ENCODE data around the gene CDH15. TPM values are rescaled to one million over a fixed set of nuclear protein-coding genes. Genes with fewer than 3 reads are reported as not detected.
A peak's percentile ranks its signal among the peaks of the same experiment; 100 is the strongest.

The CDH15 gene
- total and polyA plus RNA-seq, 9 of the 15 experiments (the other 6 are each of a cell fraction or from before 2014, with no cell fraction given) = 0.07 to 0.18 TPM; not detected in 7

DNA sequence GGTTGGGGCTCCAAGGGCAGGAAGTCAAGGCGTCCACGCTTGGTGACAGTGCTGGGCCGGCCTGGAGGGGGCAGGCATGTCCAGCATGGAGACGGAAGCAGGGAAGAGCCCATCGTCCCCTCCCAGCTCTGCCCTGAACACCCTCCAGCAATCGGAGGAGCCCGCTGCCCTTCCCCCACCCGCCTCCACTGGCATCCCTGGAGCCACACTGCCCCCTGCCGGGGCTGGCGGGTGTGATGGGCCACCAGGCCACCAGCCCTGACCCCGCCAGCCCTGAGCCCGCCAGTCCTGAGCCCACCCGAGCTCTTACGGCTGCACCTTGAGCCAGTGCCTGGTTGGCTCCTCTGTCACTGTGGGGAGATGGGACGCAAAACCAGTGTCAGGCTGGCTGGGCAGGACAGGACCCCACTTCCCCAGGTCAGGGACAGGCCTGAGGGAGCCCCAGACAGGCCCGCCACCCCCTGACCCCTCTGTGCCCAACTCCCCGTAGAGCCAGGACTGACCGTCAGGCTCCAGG, 4.1 kb upstream of the CDH15 start (continued):
- TF ChIP-seq, protein P1, sequence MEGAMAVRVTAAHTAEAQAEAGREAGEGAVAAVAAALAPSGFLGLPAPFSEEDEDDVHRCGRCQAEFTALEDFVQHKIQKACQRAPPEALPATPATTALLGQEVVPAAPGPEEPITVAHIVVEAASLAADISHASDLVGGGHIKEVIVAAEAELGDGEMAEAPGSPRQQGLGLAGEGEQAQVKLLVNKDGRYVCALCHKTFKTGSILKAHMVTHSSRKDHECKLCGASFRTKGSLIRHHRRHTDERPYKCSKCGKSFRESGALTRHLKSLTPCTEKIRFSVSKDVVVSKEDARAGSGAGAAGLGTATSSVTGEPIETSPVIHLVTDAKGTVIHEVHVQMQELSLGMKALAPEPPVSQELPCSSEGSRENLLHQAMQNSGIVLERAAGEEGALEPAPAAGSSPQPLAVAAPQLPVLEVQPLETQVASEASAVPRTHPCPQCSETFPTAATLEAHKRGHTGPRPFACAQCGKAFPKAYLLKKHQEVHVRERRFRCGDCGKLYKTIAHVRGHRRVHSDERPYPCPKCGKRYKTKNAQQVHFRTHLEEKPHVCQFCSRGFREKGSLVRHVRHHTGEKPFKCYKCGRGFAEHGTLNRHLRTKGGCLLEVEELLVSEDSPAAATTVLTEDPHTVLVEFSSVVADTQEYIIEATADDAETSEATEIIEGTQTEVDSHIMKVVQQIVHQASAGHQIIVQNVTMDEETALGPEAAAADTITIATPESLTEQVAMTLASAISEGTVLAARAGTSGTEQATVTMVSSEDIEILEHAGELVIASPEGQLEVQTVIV (CRISPR knock-in tag; IDR thresholded peaks at IDR 0.05; ENCODE audit: borderline replicate concordance) = no peak
- peak; percentile 36 for TF ChIP-seq NUFIP1 (IDR thresholded peaks at IDR 0.05; ENCODE audit: partially characterized antibody)
- peak; percentile 17 for TF ChIP-seq TEAD4 (IDR thresholded peaks at IDR 0.05; ENCODE audit: low read length)
- TF ChIP-seq TEAD4 (CRISPR knock-in tag; IDR thresholded peaks at IDR 0.05; ENCODE audit: borderline replicate concordance) = no peak
- TF ChIP-seq PHF20 (IDR thresholded peaks at IDR 0.05; ENCODE audit: partially characterized antibody) = peak; percentile 24
- TF ChIP-seq U2AF2 (optimal IDR thresholded peaks at IDR 0.05; ENCODE audit: low read depth, low read length) = no peak
- TF ChIP-seq, protein P2, sequence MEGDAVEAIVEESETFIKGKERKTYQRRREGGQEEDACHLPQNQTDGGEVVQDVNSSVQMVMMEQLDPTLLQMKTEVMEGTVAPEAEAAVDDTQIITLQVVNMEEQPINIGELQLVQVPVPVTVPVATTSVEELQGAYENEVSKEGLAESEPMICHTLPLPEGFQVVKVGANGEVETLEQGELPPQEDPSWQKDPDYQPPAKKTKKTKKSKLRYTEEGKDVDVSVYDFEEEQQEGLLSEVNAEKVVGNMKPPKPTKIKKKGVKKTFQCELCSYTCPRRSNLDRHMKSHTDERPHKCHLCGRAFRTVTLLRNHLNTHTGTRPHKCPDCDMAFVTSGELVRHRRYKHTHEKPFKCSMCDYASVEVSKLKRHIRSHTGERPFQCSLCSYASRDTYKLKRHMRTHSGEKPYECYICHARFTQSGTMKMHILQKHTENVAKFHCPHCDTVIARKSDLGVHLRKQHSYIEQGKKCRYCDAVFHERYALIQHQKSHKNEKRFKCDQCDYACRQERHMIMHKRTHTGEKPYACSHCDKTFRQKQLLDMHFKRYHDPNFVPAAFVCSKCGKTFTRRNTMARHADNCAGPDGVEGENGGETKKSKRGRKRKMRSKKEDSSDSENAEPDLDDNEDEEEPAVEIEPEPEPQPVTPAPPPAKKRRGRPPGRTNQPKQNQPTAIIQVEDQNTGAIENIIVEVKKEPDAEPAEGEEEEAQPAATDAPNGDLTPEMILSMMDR (IDR thresholded peaks at IDR 0.05 in 2 of 3, conservative IDR thresholded peaks at IDR 0.05 in 1 of 3; ENCODE audit: insufficient read depth in 2 of 3, low read depth in 1 of 3, low read length in 3 of 3) = peak; percentile 92 to 97 (median 95)
- TF ChIP-seq TAF7 (tag; IDR thresholded peaks at IDR 0.05) = no peak
- TF ChIP-seq, protein P3, sequence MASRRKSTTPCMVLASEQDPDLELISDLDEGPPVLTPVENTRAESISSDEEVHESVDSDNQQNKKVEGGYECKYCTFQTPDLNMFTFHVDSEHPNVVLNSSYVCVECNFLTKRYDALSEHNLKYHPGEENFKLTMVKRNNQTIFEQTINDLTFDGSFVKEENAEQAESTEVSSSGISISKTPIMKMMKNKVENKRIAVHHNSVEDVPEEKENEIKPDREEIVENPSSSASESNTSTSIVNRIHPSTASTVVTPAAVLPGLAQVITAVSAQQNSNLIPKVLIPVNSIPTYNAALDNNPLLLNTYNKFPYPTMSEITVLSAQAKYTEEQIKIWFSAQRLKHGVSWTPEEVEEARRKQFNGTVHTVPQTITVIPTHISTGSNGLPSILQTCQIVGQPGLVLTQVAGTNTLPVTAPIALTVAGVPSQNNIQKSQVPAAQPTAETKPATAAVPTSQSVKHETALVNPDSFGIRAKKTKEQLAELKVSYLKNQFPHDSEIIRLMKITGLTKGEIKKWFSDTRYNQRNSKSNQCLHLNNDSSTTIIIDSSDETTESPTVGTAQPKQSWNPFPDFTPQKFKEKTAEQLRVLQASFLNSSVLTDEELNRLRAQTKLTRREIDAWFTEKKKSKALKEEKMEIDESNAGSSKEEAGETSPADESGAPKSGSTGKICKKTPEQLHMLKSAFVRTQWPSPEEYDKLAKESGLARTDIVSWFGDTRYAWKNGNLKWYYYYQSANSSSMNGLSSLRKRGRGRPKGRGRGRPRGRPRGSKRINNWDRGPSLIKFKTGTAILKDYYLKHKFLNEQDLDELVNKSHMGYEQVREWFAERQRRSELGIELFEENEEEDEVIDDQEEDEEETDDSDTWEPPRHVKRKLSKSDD (conservative IDR thresholded peaks at IDR 0.05; ENCODE audit: low read length) = no peak
- TF ChIP-seq, protein P4, sequence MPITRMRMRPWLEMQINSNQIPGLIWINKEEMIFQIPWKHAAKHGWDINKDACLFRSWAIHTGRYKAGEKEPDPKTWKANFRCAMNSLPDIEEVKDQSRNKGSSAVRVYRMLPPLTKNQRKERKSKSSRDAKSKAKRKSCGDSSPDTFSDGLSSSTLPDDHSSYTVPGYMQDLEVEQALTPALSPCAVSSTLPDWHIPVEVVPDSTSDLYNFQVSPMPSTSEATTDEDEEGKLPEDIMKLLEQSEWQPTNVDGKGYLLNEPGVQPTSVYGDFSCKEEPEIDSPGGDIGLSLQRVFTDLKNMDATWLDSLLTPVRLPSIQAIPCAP (CRISPR knock-in tag; IDR thresholded peaks at IDR 0.05; ENCODE audit: borderline replicate concordance) = no peak
- TF ChIP-seq, protein P5, sequence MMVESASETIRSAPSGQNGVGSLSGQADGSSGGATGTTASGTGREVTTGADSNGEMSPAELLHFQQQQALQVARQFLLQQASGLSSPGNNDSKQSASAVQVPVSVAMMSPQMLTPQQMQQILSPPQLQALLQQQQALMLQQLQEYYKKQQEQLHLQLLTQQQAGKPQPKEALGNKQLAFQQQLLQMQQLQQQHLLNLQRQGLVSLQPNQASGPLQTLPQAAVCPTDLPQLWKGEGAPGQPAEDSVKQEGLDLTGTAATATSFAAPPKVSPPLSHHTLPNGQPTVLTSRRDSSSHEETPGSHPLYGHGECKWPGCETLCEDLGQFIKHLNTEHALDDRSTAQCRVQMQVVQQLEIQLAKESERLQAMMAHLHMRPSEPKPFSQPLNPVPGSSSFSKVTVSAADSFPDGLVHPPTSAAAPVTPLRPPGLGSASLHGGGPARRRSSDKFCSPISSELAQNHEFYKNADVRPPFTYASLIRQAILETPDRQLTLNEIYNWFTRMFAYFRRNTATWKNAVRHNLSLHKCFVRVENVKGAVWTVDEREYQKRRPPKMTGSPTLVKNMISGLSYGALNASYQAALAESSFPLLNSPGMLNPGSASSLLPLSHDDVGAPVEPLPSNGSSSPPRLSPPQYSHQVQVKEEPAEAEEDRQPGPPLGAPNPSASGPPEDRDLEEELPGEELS (CRISPR knock-in tag; IDR thresholded peaks at IDR 0.05; ENCODE audit: borderline replicate concordance) = no peak

Measured in K562 (cell line).